ENCODE results near the gene ELMO1. TPM values are rescaled to one million over a fixed set of nuclear protein-coding genes. Genes with fewer than 3 reads are reported as not detected.

ELMO1 gene
- total and polyA plus RNA-seq, 2 donors from 2014 or later, result 6.0 to 35.4 TPM

- H3K27ac ChIP-seq (ENCODE audit: low read depth in 2 of 2, low read length in 2 of 2), result no peak overlapping the region
- no peaks in the 10 kb centered on the region for H3K36me3 ChIP-seq (ENCODE audit: control insufficient read depth in 2 of 3, insufficient read depth in 3 of 3, low read length in 3 of 3)
- no peak for FAIRE-seq
- TF ChIP-seq CTCF (IDR thresholded peaks at IDR 0.05; ENCODE audit: borderline replicate concordance, extremely low read depth, insufficient read depth), result no peak
- H3K4me1 ChIP-seq (ENCODE audit: control insufficient read depth in 2 of 3, insufficient read depth in 2 of 3, low read depth in 1 of 3, low read length in 3 of 3), result peaks cover 0 to 8% (median 0%) of the 10 kb centered on the region in 3 donors
- intact Hi-C loops (cut with DNase I), result no loop called here
- H3K9me3 ChIP-seq (ENCODE audit: control insufficient read depth in 2 of 3, insufficient read depth in 1 of 3, low read length in 3 of 3), result no peaks in the 10 kb centered on the region
- H3K27me3 ChIP-seq (ENCODE audit: control insufficient read depth, insufficient read depth, low read length), result no peaks in the 10 kb centered on the region
- H3K4me3 ChIP-seq (ENCODE audit: low read length in 3 of 3), result no peak overlapping the region
- no peak overlapping the region for H3K9ac ChIP-seq (ENCODE audit: low read length in 3 of 3)
- DNase-seq, result no peak
Measured at GRCh38 chr7:37417107-37417474, 31.6 kb downstream of the ELMO1 start.

GRCh38 chr7:37416378-37417106, 32.1 kb downstream of the ELMO1 start:
- TF ChIP-seq CTCF (IDR thresholded peaks at IDR 0.05; ENCODE audit: borderline replicate concordance, extremely low read depth, insufficient read depth), result no peak
- Histone ChIP-seq H3K27ac (ENCODE audit: low read depth in 2 of 2, low read length in 2 of 2) (no peak overlapping the region), H3K4me1 (ENCODE audit: control insufficient read depth in 2 of 3, insufficient read depth in 2 of 3, low read depth in 1 of 3, low read length in 3 of 3) (peaks cover 0 to 8% (median 0%) of the 10 kb centered on the region in 3 donors), H3K9me3 (ENCODE audit: control insufficient read depth in 2 of 3, insufficient read depth in 1 of 3, low read length in 3 of 3) (no peaks in the 10 kb centered on the region), H3K27me3 (ENCODE audit: control insufficient read depth, insufficient read depth, low read length) (no peaks in the 10 kb centered on the region), H3K4me3 (ENCODE audit: low read length in 3 of 3) (no peak overlapping the region), H3K36me3 (ENCODE audit: control insufficient read depth in 2 of 3, insufficient read depth in 3 of 3, low read length in 3 of 3) (no peaks in the 10 kb centered on the region), H3K9ac (ENCODE audit: low read length in 3 of 3) (no peak overlapping the region)
- FAIRE-seq (no peak), DNase-seq (no peak)
- intact Hi-C loops (cut with DNase I), result no loop called here

GRCh38 chr7:37415629-37416028, 33.0 kb downstream of the ELMO1 start:
- H3K27me3 ChIP-seq (ENCODE audit: control insufficient read depth, insufficient read depth, low read length), result no peaks in the 10 kb centered on the region
- H3K9me3 ChIP-seq (ENCODE audit: control insufficient read depth in 2 of 3, insufficient read depth in 1 of 3, low read length in 3 of 3), result no peaks in the 10 kb centered on the region
- DNase-seq, result no peak
- no peaks in the 10 kb centered on the region for H3K36me3 ChIP-seq (ENCODE audit: control insufficient read depth in 2 of 3, insufficient read depth in 3 of 3, low read length in 3 of 3)
- intact Hi-C loops (cut with DNase I), result no loop called here
- TF ChIP-seq CTCF (IDR thresholded peaks at IDR 0.05; ENCODE audit: borderline replicate concordance, extremely low read depth, insufficient read depth), result no peak
- no peak overlapping the region for H3K9ac ChIP-seq (ENCODE audit: low read length in 3 of 3)
- no peak overlapping the region for H3K27ac ChIP-seq (ENCODE audit: low read depth in 2 of 2, low read length in 2 of 2)
- no peak overlapping the region for H3K4me3 ChIP-seq (ENCODE audit: low read length in 3 of 3)
- FAIRE-seq, result no peak
- peaks cover 0 to 8% (median 0%) of the 10 kb centered on the region in 3 donors for H3K4me1 ChIP-seq (ENCODE audit: control insufficient read depth in 2 of 3, insufficient read depth in 2 of 3, low read depth in 1 of 3, low read length in 3 of 3)

Data from kidney (tissue), 14 donors.